Ovary (tissue), 3 donors: ENCODE measurements around the gene CFAP299.

Experiments used
- CTCF ChIP-seq, 3 donors: fragments of 450-650 bp in 2 of 3; fragments of 200-600 bp in 1 of 3; IDR thresholded peaks; one replicate each; pipeline versions ENCODE4 v1.5.1 to v1.8.0; 2016 to 2022; ENCODE audit warnings: antibody characterized with exemption in 3 of 3, mild to moderate bottlenecking in 1 of 3
- EP300 ChIP-seq: sonication (generic); formaldehyde crosslinking; IDR thresholded peaks from one replicate; pipeline ENCODE4 v1.6.1; 2017; ENCODE audit warnings: antibody characterized with exemption
- POLR2A ChIP-seq: fragments of 450-650 bp; IDR thresholded peaks from one replicate; pipeline ENCODE4 v1.6.1; 2017; ENCODE audit warnings: antibody characterized with exemption, mild to moderate bottlenecking, moderate library complexity
- donor health status: DM: no; HTN: no; CAD: no.

GRCh38 chr4:80767944-80768343, 432.4 kb downstream of the CFAP299 start:
- TF ChIP-seq POLR2A (no peak), CTCF (IDR thresholded peaks at IDR 0.05) (no peak), EP300 (no peak)
